Right lobe of liver (tissue), 4 donors: ENCODE measurements around the gene SEMA4B.

Source experiments
- CTCF ChIP-seq, 4 donors: fragments of 200-600 bp in 3 of 4; fragments of 450-650 bp in 1 of 4; IDR thresholded peaks; one replicate each; pipeline versions ENCODE4 v1.5.1 to v1.8.0; 2016 to 2022; ENCODE audit warnings: antibody characterized with exemption in 4 of 4, mild to moderate bottlenecking in 2 of 4
- POLR2A ChIP-seq: fragments of 450-650 bp; IDR thresholded peaks from one replicate; pipeline ENCODE4 v1.6.1; 2017; ENCODE audit warnings: antibody characterized with exemption, mild to moderate bottlenecking
- donor health status: DM: no; HTN: no; CAD: no.
- donor health status: DM: no; HTN: no; CAD: no.
- donor health status: DM: no; HTN: yes; CAD: no.

- TF ChIP-seq CTCF (IDR thresholded peaks at IDR 0.05) (no peak), POLR2A (no peak)
Observed at GRCh38 chr15:90266485-90266884, 65.4 kb downstream of the SEMA4B start.
